Loucy (cell line): Measurements from ENCODE around the gene BPIFB2.

Experiments used
- CTCF ChIP-seq: fragments of 200-600 bp; sonication (generic); conservative IDR thresholded peaks from 2 replicates; pipeline ENCODE4 v1.5.1; 2014; ENCODE audit warnings: mild to moderate bottlenecking, antibody characterized with exemption, low read length
- EZH2phosphoT487 ChIP-seq: fragments of 200-600 bp; IDR thresholded peaks from 2 replicates; pipeline ENCODE4 v1.6.1; 2018; ENCODE audit warnings: antibody characterized with exemption, mild to moderate bottlenecking, moderate library complexity, borderline replicate concordance

GRCh38 chr20:33015114-33015484 is 7.6 kb downstream of the BPIFB2 start:
- TF ChIP-seq CTCF (no peak), EZH2phosphoT487 (no peak)
